ENCODE data around the gene CDH4.

CDH4 gene

DNA sequence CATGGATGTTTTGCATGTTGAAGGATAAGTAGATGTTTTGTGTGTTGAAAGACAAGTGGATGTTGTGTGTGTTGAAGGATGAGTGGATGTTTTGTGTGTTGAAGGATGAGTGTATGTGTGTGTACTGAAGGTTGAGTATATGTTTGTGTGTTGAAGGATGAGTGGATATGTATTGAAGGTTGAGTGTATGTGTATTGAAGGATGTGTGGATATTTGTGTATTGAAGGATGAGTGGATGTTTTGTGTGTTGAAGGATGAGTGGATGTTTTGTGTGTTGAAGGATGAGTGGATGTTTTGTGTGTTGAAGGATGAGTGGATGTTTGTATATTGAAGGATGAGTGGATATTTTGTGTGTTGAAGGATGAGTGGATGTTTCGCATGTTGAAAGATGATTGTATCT, 325.0 kb downstream of the CDH4 start:
- H3K9me3 ChIP-seq: no peaks in the 10 kb centered on the region
- TF ChIP-seq, protein P1, sequence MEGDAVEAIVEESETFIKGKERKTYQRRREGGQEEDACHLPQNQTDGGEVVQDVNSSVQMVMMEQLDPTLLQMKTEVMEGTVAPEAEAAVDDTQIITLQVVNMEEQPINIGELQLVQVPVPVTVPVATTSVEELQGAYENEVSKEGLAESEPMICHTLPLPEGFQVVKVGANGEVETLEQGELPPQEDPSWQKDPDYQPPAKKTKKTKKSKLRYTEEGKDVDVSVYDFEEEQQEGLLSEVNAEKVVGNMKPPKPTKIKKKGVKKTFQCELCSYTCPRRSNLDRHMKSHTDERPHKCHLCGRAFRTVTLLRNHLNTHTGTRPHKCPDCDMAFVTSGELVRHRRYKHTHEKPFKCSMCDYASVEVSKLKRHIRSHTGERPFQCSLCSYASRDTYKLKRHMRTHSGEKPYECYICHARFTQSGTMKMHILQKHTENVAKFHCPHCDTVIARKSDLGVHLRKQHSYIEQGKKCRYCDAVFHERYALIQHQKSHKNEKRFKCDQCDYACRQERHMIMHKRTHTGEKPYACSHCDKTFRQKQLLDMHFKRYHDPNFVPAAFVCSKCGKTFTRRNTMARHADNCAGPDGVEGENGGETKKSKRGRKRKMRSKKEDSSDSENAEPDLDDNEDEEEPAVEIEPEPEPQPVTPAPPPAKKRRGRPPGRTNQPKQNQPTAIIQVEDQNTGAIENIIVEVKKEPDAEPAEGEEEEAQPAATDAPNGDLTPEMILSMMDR (IDR thresholded peaks at IDR 0.05): no peak
- no peaks in the 10 kb centered on the region for H3K27me3 ChIP-seq

DNA sequence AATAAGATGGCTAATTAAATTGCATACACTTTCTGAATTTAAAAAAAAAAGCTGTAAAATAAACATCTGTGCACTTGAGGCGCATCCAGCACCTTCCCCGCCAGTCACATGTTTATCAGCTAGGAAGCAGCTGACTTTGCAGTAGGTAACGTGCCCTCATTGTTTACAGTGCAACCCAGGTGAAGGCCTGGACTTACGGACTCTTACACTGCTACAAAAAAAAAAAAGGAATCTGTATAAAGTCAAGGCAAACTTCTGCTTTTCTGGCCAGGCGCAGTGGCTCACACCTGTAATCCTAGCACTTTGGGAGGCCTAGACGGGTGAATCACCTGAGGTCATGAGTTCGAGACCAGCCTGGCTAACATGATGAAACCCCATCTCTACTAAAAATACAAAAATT, 327.8 kb downstream of the CDH4 start:
- Histone ChIP-seq H3K4me1 (ENCODE audit: control insufficient read depth in 1 of 2, insufficient read depth in 1 of 2, low read depth in 1 of 2, low read length in 1 of 2) (no peaks in the 10 kb centered on the region), H3K36me3 (no peaks in the 10 kb centered on the region), H3K9me3 (no peaks in the 10 kb centered on the region), H3K27ac (no peak overlapping the region), H3K4me3 (ENCODE audit: low read depth in 1 of 2, low read length in 1 of 2) (no peak overlapping the region), H3K27me3 (no peaks in the 10 kb centered on the region)
- TF ChIP-seq, protein P1 (IDR thresholded peaks at IDR 0.05): no peak

More for the DNA sequence above, 325.0 kb downstream of the CDH4 start:
- no peak overlapping the region for H3K4me3 ChIP-seq (ENCODE audit: low read depth in 1 of 2, low read length in 1 of 2)
- H3K4me1 ChIP-seq (ENCODE audit: control insufficient read depth in 1 of 2, insufficient read depth in 1 of 2, low read depth in 1 of 2, low read length in 1 of 2): no peaks in the 10 kb centered on the region
- no peaks in the 10 kb centered on the region for H3K36me3 ChIP-seq
- no peak overlapping the region for H3K27ac ChIP-seq

DNA sequence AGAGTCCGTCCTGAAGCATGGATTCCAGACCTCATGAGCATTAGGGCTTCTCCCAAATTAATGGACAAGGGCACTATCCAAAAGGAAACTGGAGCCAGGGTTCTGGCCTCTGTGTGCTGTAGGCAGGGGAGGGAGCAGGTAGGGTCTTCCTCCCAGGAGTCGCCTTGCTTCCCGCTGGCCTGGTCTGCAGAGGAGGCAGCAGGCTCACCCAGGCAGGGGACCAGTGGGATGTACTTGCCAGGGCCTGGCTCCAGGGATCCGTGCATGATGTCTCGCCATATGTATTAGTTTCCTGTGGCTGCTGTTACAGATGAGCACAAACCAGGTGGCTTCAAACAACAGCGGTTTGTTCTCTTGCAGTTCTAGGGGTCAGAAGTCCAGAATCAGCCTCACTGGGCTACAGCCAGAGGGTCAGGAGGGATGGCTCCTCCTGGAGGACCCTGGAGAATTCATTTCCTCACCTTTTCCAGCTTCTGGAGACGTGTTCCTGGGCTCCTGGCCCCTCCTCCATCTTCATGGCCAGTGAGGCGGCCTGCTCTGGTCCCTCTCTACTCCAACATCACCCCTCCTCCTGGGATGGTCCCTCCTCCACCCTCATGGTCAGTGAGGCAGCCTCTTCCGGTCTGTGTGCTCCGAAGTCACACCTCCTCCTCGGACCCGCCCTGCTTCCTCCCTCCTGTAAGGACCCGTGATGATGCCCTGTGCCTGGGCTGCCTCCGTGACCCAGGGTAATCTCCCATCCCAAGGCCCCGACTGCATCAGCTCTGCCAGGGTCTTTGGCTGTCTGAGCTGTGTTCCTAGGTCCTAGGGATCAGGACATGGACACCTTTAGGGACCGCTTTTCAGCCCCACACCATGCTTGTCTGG, 329.1 kb downstream of the CDH4 start:
- no peaks in the 10 kb centered on the region for H3K4me1 ChIP-seq (ENCODE audit: control insufficient read depth in 1 of 2, insufficient read depth in 1 of 2, low read depth in 1 of 2, low read length in 1 of 2)
- H3K4me3 ChIP-seq (ENCODE audit: low read depth in 1 of 2, low read length in 1 of 2): no peak overlapping the region
- no peaks in the 10 kb centered on the region for H3K27me3 ChIP-seq
- H3K36me3 ChIP-seq: no peaks in the 10 kb centered on the region
- H3K9me3 ChIP-seq: no peaks in the 10 kb centered on the region
- TF ChIP-seq, protein P1 (IDR thresholded peaks at IDR 0.05): no peak
- H3K27ac ChIP-seq: no peak overlapping the region

DNA sequence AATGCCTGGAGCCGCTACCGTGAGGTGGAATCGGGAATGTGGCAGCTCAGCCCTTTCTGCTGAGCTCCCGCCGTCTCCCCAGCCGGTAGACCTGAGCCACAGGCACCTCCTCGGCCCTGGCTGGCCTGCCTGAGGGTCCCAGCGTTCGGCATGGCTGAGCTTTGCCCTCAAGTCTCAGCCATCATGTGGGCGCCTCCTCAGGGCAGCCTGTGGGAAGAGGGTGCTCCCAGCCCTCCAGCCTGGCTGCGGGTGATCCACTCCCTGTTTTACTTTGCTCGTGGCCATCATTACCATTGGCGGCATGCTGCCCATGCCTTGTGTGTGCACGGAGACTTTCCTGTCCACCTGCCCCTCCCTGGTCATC, 329.7 kb downstream of the CDH4 start:
- H3K27me3 ChIP-seq: no peaks in the 10 kb centered on the region
- H3K36me3 ChIP-seq: no peaks in the 10 kb centered on the region
- H3K27ac ChIP-seq: no peak overlapping the region
- no peaks in the 10 kb centered on the region for H3K9me3 ChIP-seq
- H3K4me1 ChIP-seq (ENCODE audit: control insufficient read depth in 1 of 2, insufficient read depth in 1 of 2, low read depth in 1 of 2, low read length in 1 of 2): no peaks in the 10 kb centered on the region
- TF ChIP-seq, protein P1 (IDR thresholded peaks at IDR 0.05): no peak
- no peak overlapping the region for H3K4me3 ChIP-seq (ENCODE audit: low read depth in 1 of 2, low read length in 1 of 2)

DNA sequence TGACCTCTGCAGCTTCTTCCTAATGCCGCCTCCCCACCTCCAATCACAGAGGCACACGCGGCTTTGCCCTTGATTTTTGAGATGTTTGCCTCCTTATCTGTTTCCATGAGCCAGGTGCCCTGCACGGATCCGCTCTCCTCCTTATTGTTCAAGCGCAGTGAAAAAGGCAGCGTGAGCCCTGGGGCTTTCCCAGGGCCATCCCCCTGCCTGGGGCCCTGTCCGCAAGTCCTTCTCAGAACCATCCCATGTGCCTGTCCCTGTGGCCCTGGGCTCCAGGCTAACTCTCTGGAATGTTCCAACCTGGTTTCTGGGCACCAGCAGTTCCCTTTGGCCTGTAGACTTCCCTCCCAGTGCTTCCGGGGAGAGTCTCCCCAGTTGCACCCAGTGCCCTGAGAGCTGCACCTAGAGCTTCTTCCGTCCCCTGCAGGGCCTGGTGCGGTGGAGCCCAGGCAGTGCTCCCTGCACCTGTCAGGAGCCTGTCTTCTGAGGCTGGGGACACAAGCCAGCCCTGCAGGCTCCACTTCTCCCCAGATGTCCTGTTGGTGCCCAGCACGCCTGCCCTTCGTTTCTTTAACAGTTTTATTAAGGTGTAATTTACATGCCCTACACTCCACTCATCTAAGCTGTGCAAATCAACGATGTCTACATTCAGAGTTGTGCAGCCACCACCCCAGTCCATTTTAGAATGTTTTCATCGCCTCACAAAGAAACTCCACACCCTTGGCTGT, 330.3 kb downstream of the CDH4 start:
- no peak overlapping the region for H3K4me3 ChIP-seq (ENCODE audit: low read depth in 1 of 2, low read length in 1 of 2)

More for the DNA sequence above, 330.3 kb downstream of the CDH4 start:
- H3K4me1 ChIP-seq (ENCODE audit: control insufficient read depth in 1 of 2, insufficient read depth in 1 of 2, low read depth in 1 of 2, low read length in 1 of 2): no peaks in the 10 kb centered on the region
- no peak overlapping the region for H3K27ac ChIP-seq
- no peaks in the 10 kb centered on the region for H3K36me3 ChIP-seq
- TF ChIP-seq, protein P1 (IDR thresholded peaks at IDR 0.05): no peak
- H3K27me3 ChIP-seq: no peaks in the 10 kb centered on the region
- no peaks in the 10 kb centered on the region for H3K9me3 ChIP-seq
